HUDEP-2 (cell line): ENCODE measurements around the gene RNFT2.
"Not testable (repeated sequence)": the region's sequence is repeated elsewhere in the genome, so short reads cannot be mapped to it uniquely, and the experiment has no call there.

Experiments
- DNase-seq, 76 experiments: peaks; one replicate each; lab custom pipeline; 2025; ENCODE audit not compliant: unreplicated experiment in 76 of 76; lab: John Stamatoyannopoulos, UW

Gene RNFT2

GRCh38 chr12:116739381-116739887, 1.3 kb downstream of the RNFT2 start:
- no peak for DNase-seq

DNA sequence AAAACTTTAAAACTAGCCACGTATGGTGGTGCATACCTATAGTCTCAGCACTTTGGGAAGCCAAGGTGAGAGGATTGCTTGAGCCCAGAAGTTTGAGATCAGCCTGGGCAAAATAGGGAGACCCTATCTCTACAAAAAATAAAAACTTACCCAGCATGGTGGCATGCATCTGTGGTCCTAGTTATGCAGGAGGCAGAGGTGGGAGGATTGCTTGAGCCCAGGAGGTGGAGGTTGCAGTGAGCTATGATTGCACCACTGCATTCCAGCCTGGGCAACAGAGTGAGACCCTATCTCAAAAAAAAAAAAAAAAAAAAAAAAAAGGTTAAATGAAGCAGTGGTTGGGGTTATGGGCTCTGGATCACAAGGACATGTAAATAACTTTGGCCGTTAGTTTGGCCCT, 4.7 kb downstream of the RNFT2 start:
- not testable (repeated sequence) for DNase-seq

DNA sequence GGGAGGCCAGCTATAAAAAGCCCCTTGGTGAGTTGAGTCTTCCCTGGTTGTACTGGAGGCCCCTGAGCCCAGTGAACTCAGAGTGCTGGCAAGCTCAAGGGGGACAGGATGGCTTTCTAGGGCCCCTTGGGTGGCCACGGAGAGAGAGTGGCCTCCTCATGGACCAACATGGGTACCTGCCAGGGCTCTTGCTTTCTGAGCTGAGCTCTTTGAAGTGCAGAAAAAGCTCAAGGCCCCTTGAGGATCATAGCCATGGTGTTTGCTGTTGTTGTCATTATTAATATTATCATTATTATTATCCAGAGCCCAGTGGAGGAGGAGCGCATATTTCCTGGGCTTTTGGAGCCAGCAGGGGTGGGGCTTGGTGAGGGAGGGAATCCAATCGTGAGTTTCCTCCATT, 6.7 kb downstream of the RNFT2 start:
- no peak for DNase-seq

- DNase-seq: no peak
Measured at GRCh38 chr12:116745554-116745953, 7.4 kb downstream of the RNFT2 start.

GRCh38 chr12:116749884-116750283, 11.8 kb downstream of the RNFT2 start:
- DNase-seq: no peak

DNA sequence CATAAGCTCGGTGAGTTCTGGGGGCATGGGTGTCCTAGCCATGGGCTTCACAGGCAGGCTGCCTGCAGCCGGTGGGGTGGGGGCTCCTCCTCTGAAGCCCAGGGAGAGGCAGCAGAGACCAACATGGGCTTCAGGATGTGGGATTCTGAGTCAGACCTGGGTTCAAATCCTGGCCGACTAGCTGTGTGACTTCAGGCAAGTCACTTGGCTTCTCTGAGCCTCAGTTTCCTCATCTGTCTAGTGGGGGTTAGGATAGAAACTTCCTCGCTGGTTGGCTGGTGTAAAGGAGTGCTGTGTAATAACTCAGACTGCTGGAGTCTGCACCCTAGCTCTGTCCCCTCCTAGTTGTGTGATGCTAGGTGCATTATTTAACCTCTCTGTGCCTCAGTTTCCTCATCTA, 12.2 kb downstream of the RNFT2 start:
- no peak for DNase-seq

- not testable (repeated sequence) for DNase-seq
Measured at GRCh38 chr12:116754097-116754496, 16.0 kb downstream of the RNFT2 start.

GRCh38 chr12:116754783-116755182, 16.7 kb downstream of the RNFT2 start:
- DNase-seq: not testable (repeated sequence)

GRCh38 chr12:116759783-116760621, 21.9 kb downstream of the RNFT2 start:
- peak in 29 of 76 experiments; percentile 2 to 46 (median 14) for DNase-seq

DNA sequence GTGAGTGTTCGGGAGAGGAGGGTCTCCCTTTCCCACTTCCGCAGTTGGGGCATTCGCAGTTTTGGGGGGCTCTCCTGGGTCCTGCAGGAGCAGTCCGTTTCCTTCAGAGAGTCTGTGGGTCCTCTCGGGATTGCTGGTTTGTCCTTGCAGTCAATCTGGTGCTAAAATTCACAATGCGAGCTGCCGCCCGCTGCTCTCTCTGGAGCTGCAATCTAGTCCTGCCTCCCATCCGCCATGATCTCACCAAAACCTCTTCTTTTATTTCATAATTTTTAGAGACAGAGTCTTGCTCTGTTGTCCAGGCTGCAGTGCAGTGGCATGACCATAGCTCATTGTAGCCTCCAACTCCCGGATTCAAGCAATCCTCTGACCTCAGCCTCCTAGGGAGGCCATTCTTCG, 22.5 kb downstream of the RNFT2 start:
- no peak for DNase-seq

DNA sequence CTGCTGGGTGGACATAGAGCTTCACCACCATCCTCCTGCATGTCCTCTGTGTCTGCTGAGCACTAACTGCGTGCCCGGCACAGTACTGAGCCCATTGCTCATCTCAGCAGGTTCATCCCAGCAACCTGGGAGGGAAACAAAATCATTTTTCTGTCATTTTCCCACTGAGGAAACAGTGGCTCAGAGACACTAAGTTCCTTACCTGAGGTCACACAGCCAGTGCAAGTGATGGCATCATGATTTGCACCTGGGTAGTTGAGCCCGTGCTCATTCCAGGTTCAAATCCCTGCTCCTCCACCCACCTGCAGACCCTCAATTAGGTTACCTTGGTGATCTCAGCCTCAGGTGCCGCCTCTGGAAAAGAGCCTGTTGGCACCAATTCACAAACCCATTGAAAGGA, 23.4 kb downstream of the RNFT2 start:
- DNase-seq: no peak

DNA sequence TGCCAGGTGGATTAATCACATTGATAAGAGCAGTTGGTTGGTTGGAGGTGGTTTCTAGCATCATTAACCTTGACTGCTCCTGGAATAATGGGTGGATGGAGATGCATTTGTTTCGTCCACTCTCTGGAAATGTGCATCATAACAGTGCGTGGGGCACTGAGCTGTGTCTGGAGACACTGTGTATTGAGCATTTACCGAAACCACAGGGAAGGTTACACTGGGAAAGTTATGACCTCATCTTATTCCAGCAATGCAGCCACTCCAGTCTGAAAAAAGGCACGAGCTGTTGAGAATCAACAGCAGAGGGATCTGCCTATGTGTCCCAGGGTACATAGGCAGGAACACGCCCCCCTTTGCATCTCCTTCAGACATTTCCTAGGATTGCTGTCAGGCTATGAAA, 27.2 kb downstream of the RNFT2 start:
- DNase-seq: no peak

DNA sequence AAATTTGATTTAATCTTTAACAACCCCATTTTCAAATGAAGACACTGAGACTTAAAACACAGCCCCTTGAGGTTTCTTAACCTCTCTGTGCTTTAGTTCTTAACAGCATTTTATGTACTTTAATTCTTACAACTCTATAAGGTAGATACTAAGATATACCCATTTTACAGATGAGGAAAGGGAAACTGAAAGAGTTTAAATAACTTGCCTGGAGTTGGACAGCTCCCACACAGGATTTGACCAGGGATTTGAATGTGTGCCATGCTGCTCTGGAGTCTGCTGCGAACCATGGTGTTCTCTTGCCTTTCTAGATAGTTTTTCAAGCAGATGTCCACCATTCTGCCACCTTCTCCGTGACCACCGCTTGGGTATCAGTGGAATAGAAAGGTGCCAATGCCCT, 28.2 kb downstream of the RNFT2 start:
- no peak for DNase-seq

GRCh38 chr12:116766746-116767145, 28.6 kb downstream of the RNFT2 start:
- DNase-seq: no peak

GRCh38 chr12:116771651-116772050, 33.5 kb downstream of the RNFT2 start:
- no peak for DNase-seq

DNA sequence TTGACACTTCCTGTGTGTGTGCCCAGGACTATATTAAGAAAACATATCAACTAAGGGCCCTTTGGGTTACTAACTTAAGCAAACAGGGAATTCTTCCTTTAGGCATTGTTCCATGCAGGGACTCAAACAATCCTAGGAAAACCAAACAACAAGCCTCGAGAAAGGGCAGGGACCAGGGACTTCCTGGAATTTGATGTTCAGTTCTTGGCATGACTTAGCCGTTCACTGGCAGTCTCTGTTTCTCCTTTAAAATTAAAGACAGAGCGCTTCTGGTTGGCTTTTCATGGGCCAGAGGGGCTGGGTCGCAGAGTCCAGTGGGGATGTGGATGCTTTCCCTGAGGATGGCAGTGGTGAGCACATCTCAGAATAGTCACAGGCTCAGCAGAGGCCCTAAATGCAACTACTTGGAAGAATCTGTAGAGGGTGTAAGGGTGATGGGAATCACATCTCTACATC, 35.2 kb downstream of the RNFT2 start:
- DNase-seq: peak in 1 of 76 experiments; percentile 11

DNA sequence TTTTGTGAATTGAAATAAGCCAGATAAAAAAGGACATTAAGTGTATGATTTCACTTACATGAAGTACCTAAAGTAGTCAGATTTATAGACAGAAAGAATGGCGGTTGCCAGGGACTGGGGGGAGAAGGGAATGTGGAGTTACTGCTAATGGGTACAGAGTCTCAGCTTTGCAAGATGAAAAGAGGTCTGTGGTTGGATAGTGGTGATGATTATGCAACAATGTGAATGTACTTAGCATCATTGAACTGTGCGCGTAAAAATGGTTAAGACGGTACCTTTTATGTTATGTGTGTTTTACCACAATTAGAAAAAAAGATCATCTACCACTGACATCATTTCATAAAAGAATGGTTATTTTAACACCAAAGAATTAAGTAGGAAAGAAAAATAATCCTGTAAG, 35.9 kb downstream of the RNFT2 start:
- no peak for DNase-seq

DNA sequence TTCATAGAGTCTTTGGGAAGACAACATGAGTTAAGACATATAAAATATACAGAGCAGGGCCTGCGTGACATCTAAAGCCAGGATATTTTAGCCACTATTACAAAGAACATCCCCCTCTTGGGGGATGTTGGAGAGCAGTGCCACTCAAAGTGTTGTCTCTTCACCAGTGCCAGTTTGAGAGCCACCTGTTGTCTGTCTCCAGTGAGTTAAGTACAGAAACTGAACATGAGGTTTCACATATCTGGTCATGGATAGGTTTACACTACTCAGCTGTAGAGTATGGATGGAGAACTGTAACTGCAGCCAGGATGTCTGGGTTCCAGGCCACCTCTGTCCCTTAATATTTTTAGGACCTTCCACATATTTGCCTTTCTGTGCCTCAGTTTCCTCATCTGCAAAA, 39.1 kb downstream of the RNFT2 start:
- no peak for DNase-seq

DNA sequence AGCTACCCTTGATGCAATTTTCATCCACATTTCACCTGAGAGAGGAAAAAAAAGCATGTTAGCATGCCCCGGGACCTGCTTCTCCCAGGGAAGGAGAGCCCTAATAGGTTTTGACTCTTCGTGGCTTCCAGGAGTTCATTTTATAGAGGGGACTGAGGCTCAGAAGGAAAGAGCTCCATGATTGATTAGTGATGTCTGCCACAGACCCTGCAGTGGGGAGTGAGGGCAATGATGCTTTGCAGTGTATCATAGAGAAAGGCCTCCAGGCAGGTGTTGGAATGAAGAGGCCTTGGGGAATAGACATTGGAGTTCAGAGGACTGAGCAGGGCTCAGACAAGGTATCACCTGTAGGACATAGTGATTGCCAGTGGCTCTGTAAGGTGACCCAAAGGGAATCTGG, 41.5 kb downstream of the RNFT2 start:
- no peak for DNase-seq

- no peak for DNase-seq
Measured at GRCh38 chr12:116780942-116781341, 42.8 kb downstream of the RNFT2 start.

GRCh38 chr12:116783525-116784237, 45.6 kb downstream of the RNFT2 start:
- DNase-seq: no peak

DNA sequence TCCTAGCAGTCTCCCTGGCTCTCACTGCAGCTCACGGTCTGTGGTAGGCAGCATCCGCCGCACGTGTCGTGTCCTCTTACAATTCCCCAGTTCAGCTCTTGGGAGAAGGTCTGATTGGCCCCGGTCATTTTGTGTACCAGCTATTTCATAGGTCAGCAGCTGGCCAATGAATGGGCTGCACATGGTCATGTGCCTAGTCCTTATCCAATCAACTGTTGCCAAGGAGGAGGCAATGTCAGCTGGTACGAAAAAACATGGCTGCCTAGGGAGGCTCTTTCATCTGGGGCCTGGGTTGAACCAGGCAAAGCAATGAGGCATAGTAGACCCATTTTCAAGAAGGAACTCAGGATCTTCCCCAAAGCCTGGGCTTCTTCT, 46.1 kb downstream of the RNFT2 start:
- peak in 2 of 76 experiments; percentile 0 to 1 for DNase-seq
